ENCODE results near the gene CCDC12.
"Not testable (repeated sequence)": the region's sequence is repeated elsewhere in the genome, so short reads cannot be mapped to it uniquely, and the experiment has no call there.

Gene CCDC12

GRCh38 chr3:46978381-46978780, 1.8 kb upstream of the CCDC12 start:
- no peak for DNase-seq

DNA sequence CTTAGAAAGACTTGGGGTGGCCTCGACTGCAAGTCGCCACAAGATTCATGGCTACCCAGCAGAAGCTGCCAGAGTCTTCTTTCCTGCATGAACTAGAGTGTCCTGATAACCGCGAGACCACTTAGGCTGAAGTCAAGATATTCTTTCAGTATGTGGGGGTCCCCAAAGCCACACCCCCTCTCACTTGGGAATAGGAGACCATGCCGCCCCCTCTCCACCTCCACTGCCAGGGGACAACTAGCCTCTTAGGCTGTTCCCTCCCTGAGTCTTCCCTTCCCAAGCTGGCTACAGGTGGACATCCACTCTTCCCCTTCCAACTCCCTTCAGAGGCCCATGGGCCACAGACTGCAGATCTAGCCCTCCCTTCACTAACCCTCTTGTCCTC, 1.3 kb upstream of the CCDC12 start:
- DNase-seq: no peak

- no peak for DNase-seq
Observed at GRCh38 chr3:46974421-46975171, 1.9 kb downstream of the CCDC12 start.

GRCh38 chr3:46972396-46972795, 4.1 kb downstream of the CCDC12 start:
- DNase-seq: no peak

DNA sequence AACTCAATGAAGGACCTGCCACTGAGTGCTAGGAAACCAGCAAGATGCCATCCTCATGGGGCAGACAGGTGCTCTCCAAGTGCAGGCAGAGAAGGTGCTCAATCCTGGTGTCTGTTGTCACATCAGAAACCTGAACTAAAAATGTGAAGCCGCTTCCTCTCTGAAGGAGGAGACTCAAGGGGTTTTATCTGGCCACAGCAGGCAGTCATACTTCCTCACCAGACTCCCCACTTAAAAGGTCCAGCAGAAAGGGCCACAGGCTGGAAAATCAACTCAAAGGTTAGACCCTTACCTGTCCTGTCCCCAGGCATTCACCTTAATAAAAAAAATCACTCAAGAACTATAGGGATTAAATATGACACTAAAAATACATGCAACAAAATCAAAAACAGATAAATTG, 4.8 kb downstream of the CCDC12 start:
- DNase-seq: peak; percentile 37

- no peak for DNase-seq
Observed at GRCh38 chr3:46971151-46971550, 5.4 kb downstream of the CCDC12 start.

DNA sequence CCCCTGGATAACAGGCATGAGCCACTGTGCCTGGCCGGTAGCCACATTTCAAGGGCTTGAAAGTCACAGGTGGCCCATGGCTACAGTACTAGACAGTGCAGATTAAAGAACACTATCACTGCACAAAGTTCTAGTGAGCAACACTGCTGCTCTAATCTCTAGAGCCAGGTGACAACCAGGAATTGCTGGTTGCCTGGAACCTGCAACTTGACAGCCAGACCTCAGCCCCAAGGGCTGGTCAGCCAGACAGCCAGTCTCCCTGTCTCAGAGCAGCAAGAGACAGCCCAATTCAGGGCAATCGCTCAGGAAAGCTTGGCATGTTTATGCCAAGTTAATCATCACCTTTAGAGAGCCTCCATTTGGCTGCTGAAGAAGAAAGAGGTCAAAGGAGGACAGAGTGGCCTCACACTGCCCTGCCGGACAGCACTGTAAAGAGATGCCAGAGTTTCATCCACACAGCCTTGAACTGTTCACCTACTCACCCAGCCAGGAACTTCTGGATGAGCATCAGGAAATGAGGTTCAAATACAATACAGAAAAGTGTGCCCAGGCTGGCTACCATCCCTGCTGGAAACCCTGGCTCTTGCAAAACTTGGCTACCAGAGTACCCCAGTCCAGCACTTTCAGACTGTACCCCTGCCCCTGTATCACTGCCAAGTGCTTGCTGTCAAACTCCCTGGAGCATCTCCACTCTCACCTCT, 6.0 kb downstream of the CCDC12 start:
- DNase-seq: no peak

DNA sequence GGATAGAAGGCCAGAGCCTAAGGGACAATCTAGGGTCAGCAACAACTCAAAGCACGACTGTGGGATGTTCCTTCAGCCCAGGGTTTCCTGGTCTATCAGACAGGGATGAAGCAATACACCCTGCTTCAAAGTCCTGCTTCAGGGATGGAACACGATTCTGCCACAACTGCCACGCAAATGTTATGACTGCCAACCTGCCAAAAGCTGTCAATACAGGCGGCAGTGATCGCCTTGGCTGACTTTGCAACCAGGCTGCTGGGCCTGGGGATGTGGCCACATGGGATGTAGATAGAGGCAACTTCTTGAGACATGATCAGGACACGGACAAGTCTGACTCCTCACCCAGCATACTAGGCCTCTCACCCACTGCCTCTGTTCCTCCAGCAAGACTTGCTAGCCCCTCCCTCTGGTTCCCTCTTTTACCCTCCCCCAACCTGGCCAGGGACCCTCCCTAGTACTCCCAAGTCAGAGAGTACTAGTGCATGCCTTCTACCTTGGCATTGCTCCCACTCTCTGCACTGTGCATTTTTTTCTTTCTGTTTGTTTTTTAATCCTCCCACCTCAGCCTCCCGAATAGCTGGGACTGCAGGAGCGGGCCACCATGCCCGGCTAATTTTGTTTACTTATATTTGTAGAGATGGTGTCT, 7.6 kb downstream of the CCDC12 start:
- DNase-seq: no peak

DNA sequence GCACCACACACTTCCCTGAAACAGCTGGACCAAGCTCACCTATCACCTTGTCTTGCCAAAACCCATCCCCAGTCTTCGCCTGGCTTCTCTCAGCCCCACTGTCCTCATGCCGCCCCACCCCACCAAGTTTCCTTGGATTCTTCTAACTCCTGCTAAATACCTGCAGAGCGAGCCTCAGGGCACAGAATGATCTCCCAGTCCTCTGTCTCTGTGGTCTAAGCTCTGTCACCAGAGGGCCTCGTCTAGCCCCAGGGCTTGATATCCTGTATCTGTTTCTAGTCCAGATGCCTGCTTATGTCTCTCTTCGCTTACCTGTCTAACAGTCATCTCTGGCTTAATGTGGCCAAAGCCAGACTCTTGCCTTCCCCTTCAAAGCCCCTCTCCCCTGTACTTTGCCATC, 9.7 kb downstream of the CCDC12 start:
- no peak for DNase-seq

GRCh38 chr3:46965151-46965550, 11.4 kb downstream of the CCDC12 start:
- no peak for DNase-seq

- not testable (repeated sequence) for DNase-seq
Observed at GRCh38 chr3:46964038-46964590, 12.4 kb downstream of the CCDC12 start.

DNA sequence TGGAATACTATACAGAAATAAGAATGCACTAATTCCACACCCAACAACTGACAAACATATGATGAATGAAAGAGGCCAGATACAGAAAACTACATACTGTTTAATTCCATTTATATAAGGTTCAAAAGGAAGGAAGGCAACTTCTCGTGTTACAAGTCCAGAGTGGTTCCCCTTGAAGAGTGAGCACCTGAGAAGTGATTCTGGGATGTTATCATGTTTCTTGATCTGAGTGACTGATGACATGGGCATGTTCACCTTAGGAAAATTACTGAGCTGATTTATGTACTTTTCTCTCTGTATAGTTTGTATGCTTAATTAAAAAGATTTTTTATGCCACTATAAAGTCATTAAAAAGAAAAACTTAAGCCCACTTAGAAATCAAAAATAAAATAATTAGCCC, 13.6 kb downstream of the CCDC12 start:
- DNase-seq: no peak

DNA sequence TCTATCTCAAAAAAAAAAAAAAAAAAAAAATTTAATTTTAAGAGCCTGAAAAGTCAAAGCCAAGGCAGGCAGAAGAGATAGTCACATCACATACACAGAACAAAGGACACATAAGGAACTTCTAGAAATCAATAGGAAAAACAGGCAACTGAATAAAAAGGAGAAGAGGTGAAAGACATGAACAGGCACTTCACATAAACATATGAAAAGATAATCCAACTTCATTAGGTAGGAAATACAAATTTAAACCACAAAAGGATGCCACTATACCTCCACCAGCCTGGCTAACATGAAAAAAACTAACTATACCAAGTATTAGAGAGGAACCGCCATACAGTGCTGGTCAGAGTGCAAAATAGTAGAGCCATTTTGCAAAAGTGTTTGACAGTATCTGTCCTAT, 14.1 kb downstream of the CCDC12 start:
- DNase-seq: no peak

DNA sequence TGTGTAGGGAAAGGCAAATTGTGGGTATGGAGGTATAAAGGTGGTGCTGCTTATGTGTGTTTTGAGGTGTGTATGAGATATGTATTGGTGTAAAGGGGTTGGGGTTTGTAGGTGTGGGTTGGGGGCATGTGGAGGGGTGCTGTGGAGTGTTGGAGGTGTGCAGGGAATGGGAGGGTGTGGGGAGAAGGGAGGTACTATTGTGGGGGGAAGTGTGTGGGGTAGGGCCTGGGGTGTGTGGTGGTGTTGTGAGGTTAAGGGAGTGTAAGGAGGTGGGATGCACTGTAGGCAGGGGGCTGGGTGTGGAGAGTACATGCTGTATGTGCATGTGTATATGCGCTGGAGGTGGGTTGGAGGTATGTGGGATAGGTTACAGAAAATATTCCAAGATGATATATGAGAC, 15.7 kb downstream of the CCDC12 start:
- no peak for DNase-seq

GRCh38 chr3:46960081-46960701, 16.4 kb downstream of the CCDC12 start:
- DNase-seq: no peak

DNA sequence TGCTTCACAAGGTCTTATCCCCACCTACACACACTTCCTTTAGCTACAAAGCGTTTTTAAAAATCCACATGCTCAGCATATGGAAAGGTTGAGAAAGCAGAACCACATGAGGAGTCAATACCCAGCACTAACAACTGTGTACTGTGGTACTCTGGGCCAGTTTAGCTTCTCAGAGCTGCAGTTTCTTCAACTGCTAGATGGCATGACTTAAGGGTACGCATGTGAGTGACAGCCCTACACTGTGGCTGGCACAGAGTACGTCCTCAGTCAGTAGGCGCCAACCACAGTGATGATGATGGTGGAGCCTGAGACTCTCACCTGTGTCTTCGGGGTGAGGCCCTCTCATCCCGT, 17.4 kb downstream of the CCDC12 start:
- peak; percentile 50 for DNase-seq

GRCh38 chr3:46958467-46959160, 17.9 kb downstream of the CCDC12 start:
- DNase-seq: no peak

DNA sequence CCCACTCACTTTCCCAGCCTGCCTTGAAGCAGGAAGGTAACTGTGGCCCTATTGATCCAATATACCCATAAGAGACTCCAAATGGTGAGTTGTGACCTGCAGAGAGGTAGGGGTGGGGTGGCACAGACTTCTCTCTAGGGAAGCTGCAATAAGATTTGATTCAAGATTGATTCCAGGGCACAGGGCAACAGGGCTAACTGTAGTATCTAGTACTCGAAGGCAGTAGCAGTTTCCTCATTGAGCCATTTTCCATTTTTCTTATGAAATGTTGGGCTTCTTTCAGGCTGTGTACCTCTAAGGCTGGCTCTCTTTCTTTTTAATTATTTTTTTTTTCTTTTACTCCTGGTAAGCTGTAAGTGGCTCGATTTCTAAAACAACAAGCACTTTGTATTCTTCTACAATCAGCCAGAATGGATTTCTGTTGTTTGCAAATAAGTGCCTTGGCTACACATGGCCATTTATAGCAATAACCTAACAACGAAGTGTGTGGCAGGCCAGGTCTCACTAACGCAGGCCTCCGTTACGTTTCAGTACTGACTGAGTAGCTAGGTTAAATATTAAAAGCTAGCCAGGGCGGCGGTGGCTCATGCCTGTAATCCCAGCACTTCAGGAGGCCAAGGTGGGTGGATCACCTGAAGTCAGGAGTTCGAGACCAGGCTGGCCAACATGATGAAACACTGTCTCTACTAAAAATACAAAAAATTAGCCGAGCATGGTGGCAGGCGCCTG, 19.3 kb downstream of the CCDC12 start:
- DNase-seq: no peak

DNA sequence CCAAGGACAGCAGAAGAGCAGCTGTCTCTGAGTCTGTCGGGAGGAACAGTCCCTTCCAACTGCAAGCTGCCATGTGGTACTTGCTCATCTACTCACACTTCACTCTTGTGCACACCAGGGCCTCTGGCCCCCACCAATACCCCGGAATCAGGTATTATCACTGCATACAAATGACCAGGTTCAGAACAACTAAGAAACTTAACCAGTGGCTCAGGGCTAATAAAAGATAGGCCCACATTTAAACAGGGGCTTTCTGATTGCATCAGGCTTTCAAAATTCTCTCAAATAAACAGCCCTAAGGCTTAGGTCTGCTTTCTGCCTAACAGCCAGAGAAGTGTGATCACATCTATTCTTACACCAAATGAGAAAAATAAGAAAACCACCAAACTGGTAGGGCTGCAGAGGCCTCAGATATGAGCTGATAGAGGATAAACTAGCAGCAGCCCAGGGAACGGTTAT, 20.7 kb downstream of the CCDC12 start:
- peak; percentile 31 for DNase-seq

- no peak for DNase-seq
Observed at GRCh38 chr3:46955157-46955556, 21.4 kb downstream of the CCDC12 start.

DNA sequence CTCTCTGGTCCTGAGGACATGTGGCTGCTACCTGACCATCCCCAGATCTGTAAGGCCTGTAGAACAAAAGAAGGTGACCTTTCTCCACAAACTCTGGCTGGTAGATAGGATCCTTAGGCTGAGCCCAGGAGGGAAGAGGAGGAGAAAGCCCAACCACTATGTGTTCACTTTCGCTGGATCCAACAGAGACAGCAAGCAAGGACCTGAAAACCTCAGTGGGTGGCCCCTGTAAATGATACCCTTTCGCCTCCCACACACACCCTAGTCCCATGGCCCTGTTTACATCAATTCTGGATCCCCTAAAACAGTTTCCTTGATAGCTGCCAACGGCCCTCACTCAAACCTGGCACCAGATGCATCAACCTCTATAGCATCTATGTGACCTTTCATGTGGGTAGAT, 22.4 kb downstream of the CCDC12 start:
- no peak for DNase-seq

Measured in activated CD4-positive, alpha-beta T cell treated with anti-CD3 and anti-CD28 coated beads, Interleukin-2, Interleukin-6, amounts not matched to agents 100 ng/mL and 50 ng/mL, durations not matched to agents 16 hours and 8 hours (primary cell).